AML-193 (cell line): ENCODE results near the gene CCR2.
"Not testable (repeated sequence)": the region's sequence is repeated elsewhere in the genome, so short reads cannot be mapped to it uniquely, and the experiment has no call there.

Source experiments
- DNase-seq, 2 experiments: peaks; one replicate each; lab custom pipeline; 2025; lab: John Stamatoyannopoulos, UW

The CCR2 gene

DNA sequence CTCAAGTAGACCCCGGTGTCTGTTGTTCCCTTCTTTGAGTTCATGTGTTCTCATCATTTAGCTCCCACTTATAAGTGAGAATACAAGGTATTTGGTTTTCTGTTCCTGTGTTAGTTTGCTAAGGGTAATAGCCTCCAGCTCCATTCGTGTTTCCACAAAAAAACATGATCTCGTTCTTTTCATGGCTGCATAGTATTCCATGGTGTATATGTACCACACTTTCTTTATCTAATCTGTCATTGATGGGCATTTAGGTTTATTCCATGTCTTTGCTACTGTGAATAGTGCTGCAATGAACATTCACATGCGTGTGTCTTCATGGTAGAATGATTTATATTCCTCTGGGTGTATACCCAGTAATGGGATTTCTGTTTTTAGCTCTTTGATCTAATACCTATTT, 49.0 kb downstream of the CCR2 start:
- not testable (repeated sequence) for DNase-seq

DNA sequence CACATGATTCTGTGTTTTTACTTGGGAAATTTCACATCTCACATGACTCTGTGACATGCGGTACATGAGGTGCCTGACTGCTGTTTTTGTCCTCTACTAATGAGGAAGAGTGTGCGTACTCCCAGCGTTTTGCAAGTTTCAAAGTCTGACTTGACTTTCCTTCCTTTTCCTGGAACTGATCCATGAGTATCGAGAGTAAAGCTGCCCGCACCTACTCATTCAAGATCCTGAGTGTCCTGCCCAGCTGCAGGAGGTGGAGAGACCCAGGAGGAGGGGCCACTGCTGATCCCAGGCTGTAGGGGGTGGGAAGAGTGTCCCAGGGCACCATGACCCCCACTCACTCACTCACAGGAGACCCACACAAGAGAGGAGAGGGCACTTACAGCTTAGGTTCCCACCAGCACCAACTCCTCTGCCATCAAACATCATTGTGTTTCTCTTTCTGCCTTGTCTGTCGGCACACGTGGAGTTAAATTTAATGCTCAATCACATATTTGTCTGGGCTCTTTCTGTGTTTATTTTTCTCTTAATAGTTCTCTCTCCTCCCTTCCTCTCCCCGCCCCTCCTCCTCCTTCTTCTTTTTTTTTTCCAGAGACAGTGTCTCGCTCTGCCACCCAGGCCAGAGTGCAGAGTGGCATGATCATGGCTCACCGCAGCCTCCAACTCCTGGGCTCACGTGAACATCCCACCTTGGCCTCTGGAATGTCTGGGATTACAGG, 51.5 kb downstream of the CCR2 start:
- no peak for DNase-seq

DNA sequence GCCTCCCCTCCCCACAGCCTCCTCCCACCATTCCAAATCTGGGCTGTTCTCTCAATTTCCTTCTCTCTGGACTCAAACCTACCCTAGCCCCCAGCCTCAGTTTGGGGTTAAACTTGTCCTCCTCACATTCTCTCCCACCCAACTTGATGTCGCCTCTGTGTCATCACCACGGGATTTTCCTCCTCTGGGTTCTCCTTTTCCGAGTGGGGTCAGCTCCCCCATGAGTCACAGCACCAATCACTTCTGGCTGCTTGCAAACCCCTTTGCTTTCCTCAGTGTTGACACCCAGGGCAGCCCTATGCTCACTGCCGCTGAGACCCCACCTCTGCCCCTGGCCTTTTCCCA, 52.5 kb downstream of the CCR2 start:
- DNase-seq, result peak in 1 of 2 experiments; percentile 22

DNA sequence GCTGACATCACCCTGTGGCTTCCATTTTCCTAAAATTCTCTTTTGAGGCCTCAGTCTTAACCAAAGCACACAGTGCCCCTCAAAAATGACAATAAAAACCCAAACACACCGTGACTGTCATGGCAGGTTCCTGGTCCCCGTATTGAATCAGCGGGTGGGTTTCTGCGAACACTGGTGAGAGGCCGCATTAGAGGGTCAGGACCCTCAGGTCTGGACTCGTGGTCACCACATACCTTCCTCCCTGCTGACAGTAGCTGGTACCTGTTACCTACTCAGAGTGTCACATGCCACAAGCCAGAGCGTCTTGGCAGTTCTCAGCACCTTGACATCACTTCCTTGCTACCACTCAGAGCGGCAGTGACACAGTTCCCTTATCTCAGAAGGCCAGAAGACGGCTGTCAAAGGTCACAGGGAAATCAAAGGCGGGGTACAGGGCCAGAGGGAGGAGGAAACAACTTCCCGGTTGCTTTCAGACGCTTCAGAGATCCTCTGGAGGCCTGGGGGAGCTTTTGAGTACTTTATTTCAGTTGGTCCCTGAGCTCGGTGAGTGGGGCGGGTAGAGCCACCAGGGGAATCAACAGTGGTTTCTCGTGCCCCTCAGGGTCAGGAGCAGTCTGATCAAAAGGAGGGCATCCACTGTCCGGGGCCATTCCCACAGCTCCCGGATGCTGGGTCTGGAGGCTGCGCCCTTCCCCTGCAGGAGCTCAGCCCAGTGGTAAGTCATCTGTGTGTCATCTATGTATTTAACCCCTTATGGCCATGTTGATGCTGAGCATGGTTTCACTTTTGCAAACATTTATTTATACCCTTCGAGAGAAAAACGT, 53.1 kb downstream of the CCR2 start, which contains the start of the genes CCR5AS and CCRL2:
CCR5AS (minus strand) TSS at position 279 of the 824 bp plus-strand sequence.
CCRL2 (plus strand) TSS at position 472 of the 824 bp plus-strand sequence. CDS start 821 bp downstream, outside the sequence.
- peak; percentile 88 to 94 for DNase-seq

DNA sequence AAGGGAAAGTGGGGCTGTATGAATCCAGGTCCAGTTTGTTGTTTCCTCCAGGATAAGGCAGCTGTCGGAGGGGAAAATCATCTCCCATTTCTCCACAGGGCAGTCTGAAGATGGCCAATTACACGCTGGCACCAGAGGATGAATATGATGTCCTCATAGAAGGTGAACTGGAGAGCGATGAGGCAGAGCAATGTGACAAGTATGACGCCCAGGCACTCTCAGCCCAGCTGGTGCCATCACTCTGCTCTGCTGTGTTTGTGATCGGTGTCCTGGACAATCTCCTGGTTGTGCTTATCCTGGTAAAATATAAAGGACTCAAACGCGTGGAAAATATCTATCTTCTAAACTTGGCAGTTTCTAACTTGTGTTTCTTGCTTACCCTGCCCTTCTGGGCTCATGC, 54.1 kb downstream of the CCR2 start:
- DNase-seq, result no peak

DNA sequence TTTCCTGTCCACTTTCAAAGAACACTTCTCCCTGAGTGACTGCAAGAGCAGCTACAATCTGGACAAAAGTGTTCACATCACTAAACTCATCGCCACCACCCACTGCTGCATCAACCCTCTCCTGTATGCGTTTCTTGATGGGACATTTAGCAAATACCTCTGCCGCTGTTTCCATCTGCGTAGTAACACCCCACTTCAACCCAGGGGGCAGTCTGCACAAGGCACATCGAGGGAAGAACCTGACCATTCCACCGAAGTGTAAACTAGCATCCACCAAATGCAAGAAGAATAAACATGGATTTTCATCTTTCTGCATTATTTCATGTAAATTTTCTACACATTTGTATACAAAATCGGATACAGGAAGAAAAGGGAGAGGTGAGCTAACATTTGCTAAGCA, 54.9 kb downstream of the CCR2 start:
- no peak for DNase-seq

DNA sequence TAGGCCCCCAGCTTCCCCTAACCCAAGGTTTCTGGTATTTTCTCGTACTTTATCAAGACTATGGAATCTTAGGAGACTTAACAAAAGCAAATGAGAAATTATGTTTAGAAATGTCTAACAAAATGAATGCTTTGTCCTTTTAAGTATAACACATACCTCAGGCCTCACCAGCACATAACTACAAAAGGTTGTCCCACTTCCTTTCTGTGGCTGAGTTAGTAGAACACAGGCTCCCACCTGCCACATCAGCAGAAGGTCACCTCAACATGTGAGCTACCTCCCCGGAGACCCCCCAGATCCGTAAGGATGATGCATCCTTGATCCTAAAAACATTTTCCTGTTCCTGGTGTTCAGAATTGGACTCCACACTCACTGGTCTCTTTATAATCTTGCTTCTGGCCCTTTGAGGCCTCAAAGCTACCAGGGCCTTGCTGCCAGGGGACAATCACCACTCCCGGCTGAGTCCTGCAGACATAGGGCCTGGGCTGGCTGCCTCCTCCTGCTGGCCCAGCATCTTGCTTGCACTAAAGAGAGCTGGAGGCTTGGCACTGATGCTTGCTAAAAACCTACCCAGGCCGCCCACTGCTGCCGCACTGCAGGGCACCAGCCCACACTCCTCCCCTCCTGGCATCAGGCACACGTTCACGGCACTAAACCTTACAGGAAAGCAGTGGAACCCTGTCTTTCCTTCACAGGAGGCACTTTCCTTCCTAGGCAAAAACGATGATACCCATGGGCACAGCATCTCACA, 56.0 kb downstream of the CCR2 start:
- DNase-seq, result no peak
